Stimulated activated effector memory CD8-positive, alpha-beta T cell treated with anti-CD3 and anti-CD28 coated beads, Interleukin-12 subunit alpha, Interleukin-12 subunit beta, amount 100 ng/mL, for 72 hours (primary cell): ENCODE data around the gene PRR16.
"Not testable (repeated sequence)": the region's sequence is repeated elsewhere in the genome, so short reads cannot be mapped to it uniquely, and the experiment has no call there.

Experiments used
- ATAC-seq: fragments of 150-1000 bp; cut with Tn5 transposase; 2 replicates; pipeline ENCODE4 v1.10.0; 2021
- DNase-seq, 2 donors: peaks; one replicate each; pipeline ENCODE4 v3.0.0; 2021 to 2022; ENCODE audit warnings: low spot score in 2 of 2
- H3K27ac Mint-ChIP-seq: one replicate; pipeline ENCODE4 v1.8.0; 2022; ENCODE audit warnings: mild to moderate bottlenecking, mixed read lengths
- H3K36me3 Mint-ChIP-seq: one replicate; pipeline ENCODE4 v1.8.0; 2022; ENCODE audit warnings: mild to moderate bottlenecking, mixed read lengths
- H3K4me1 Mint-ChIP-seq: one replicate; pipeline ENCODE4 v1.8.0; 2022; ENCODE audit warnings: mixed read lengths
- H3K4me3 Mint-ChIP-seq: one replicate; pipeline ENCODE4 v1.8.0; 2022; ENCODE audit warnings: mild to moderate bottlenecking, mixed read lengths
- H3K9me3 Mint-ChIP-seq: one replicate; pipeline ENCODE4 v1.8.0; 2022; ENCODE audit warnings: mixed read lengths

Gene PRR16

GRCh38 chr5:120452471-120452870, 11.6 kb upstream of the PRR16 start:
- Mint-ChIP-seq H3K9me3 (peaks cover 9% of the 10 kb centered on the region), H3K36me3 (no peaks in the 10 kb centered on the region), H3K4me1 (no peaks in the 10 kb centered on the region), H3K27ac (no peak overlapping the region), H3K4me3 (no peak overlapping the region)
- ATAC-seq (no peak), DNase-seq (no peak)

- no peak overlapping the region for H3K4me3 Mint-ChIP-seq
- no peaks in the 10 kb centered on the region for H3K36me3 Mint-ChIP-seq
- no peaks in the 10 kb centered on the region for H3K4me1 Mint-ChIP-seq
- DNase-seq, result no peak
- no peak for ATAC-seq
- H3K27ac Mint-ChIP-seq, result no peak overlapping the region
- peaks cover 14% of the 10 kb centered on the region for H3K9me3 Mint-ChIP-seq
Observed at GRCh38 chr5:120454094-120454798, 9.9 kb upstream of the PRR16 start.

GRCh38 chr5:120456006-120456405, 8.1 kb upstream of the PRR16 start:
- H3K27ac Mint-ChIP-seq, result no peak overlapping the region
- no peaks in the 10 kb centered on the region for H3K4me1 Mint-ChIP-seq
- DNase-seq (no peak), ATAC-seq (no peak)
- no peak overlapping the region for H3K4me3 Mint-ChIP-seq
- H3K9me3 Mint-ChIP-seq, result peaks cover 12% of the 10 kb centered on the region
- H3K36me3 Mint-ChIP-seq, result no peaks in the 10 kb centered on the region

GRCh38 chr5:120457839-120458507, 6.1 kb upstream of the PRR16 start:
- H3K27ac Mint-ChIP-seq, result no peak overlapping the region
- no peaks in the 10 kb centered on the region for H3K36me3 Mint-ChIP-seq
- DNase-seq (peak in 1 of 2 donors; percentile 64), ATAC-seq (no peak)
- H3K4me3 Mint-ChIP-seq, result peak overlapping the region; percentile 11
- no peaks in the 10 kb centered on the region for H3K4me1 Mint-ChIP-seq
- peaks cover 15% of the 10 kb centered on the region for H3K9me3 Mint-ChIP-seq

GRCh38 chr5:120458508-120458847, 5.6 kb upstream of the PRR16 start:
- H3K27ac Mint-ChIP-seq, H3K36me3 Mint-ChIP-seq, H3K4me3 Mint-ChIP-seq, DNase-seq, ATAC-seq, H3K4me1 Mint-ChIP-seq: not testable (repeated sequence)
- peaks cover 16% of the 10 kb centered on the region for H3K9me3 Mint-ChIP-seq

- H3K4me3 Mint-ChIP-seq, result no peak overlapping the region
- H3K27ac Mint-ChIP-seq, result no peak overlapping the region
- no peak for ATAC-seq
- H3K4me1 Mint-ChIP-seq, result no peaks in the 10 kb centered on the region
- H3K9me3 Mint-ChIP-seq, result peaks cover 15% of the 10 kb centered on the region
- H3K36me3 Mint-ChIP-seq, result no peaks in the 10 kb centered on the region
- DNase-seq, result no peak
Observed at GRCh38 chr5:120461251-120461650, 2.8 kb upstream of the PRR16 start.

- Mint-ChIP-seq H3K36me3 (no peaks in the 10 kb centered on the region), H3K4me3 (no peak overlapping the region)
- no peak for ATAC-seq
Observed at GRCh38 chr5:120463006-120463680, 957 bp upstream of the PRR16 start.

GRCh38 chr5:120464627-120465435, 731 bp downstream of the PRR16 start:
- Mint-ChIP-seq H3K9me3 (peaks cover 6% of the 10 kb centered on the region), H3K4me3 (no peak overlapping the region), H3K36me3 (no peaks in the 10 kb centered on the region), H3K4me1 (no peaks in the 10 kb centered on the region), H3K27ac (no peak overlapping the region)
- ATAC-seq (no peak), DNase-seq (no peak)

More at GRCh38 chr5:120463006-120463680, 957 bp upstream of the PRR16 start:
- no peaks in the 10 kb centered on the region for H3K4me1 Mint-ChIP-seq
- DNase-seq, result no peak
- H3K9me3 Mint-ChIP-seq, result peaks cover 6% of the 10 kb centered on the region
- no peak overlapping the region for H3K27ac Mint-ChIP-seq

- ATAC-seq (no peak), DNase-seq (no peak)
- no peaks in the 10 kb centered on the region for H3K36me3 Mint-ChIP-seq
- peaks cover 6% of the 10 kb centered on the region for H3K9me3 Mint-ChIP-seq
- no peaks in the 10 kb centered on the region for H3K4me1 Mint-ChIP-seq
- no peak overlapping the region for H3K27ac Mint-ChIP-seq
- H3K4me3 Mint-ChIP-seq, result no peak overlapping the region
Observed at GRCh38 chr5:120465436-120465961, 1.4 kb downstream of the PRR16 start.

- Mint-ChIP-seq H3K36me3 (no peaks in the 10 kb centered on the region), H3K9me3 (peaks cover 6% of the 10 kb centered on the region), H3K4me1 (no peaks in the 10 kb centered on the region), H3K4me3 (no peak overlapping the region), H3K27ac (no peak overlapping the region)
- ATAC-seq, result no peak
- no peak for DNase-seq
Observed at GRCh38 chr5:120466341-120467006, 2.4 kb downstream of the PRR16 start.

GRCh38 chr5:120471971-120472370, 7.9 kb downstream of the PRR16 start:
- H3K27ac Mint-ChIP-seq, result no peak overlapping the region
- ATAC-seq (no peak), DNase-seq (no peak)
- H3K4me1 Mint-ChIP-seq, result no peaks in the 10 kb centered on the region
- no peak overlapping the region for H3K4me3 Mint-ChIP-seq
- peaks cover 10% of the 10 kb centered on the region for H3K9me3 Mint-ChIP-seq
- no peaks in the 10 kb centered on the region for H3K36me3 Mint-ChIP-seq

GRCh38 chr5:120472911-120473310, 8.8 kb downstream of the PRR16 start:
- DNase-seq (no peak), ATAC-seq (no peak)
- no peak overlapping the region for H3K4me3 Mint-ChIP-seq
- no peak overlapping the region for H3K27ac Mint-ChIP-seq
- H3K36me3 Mint-ChIP-seq, result no peaks in the 10 kb centered on the region
- no peaks in the 10 kb centered on the region for H3K4me1 Mint-ChIP-seq
- H3K9me3 Mint-ChIP-seq, result peaks cover 16% of the 10 kb centered on the region

GRCh38 chr5:120473332-120473731, 9.2 kb downstream of the PRR16 start:
- no peak overlapping the region for H3K4me3 Mint-ChIP-seq
- H3K4me1 Mint-ChIP-seq, result no peaks in the 10 kb centered on the region
- H3K36me3 Mint-ChIP-seq, result no peaks in the 10 kb centered on the region
- H3K27ac Mint-ChIP-seq, result no peak overlapping the region
- no peak for ATAC-seq
- no peak for DNase-seq
- H3K9me3 Mint-ChIP-seq, result peaks cover 16% of the 10 kb centered on the region

- DNase-seq (no peak), ATAC-seq (no peak)
- H3K9me3 Mint-ChIP-seq, result peaks cover 16% of the 10 kb centered on the region
- no peak overlapping the region for H3K27ac Mint-ChIP-seq
- no peaks in the 10 kb centered on the region for H3K36me3 Mint-ChIP-seq
- no peaks in the 10 kb centered on the region for H3K4me1 Mint-ChIP-seq
- H3K4me3 Mint-ChIP-seq, result no peak overlapping the region
Observed at GRCh38 chr5:120476063-120476462, 12.0 kb downstream of the PRR16 start.

GRCh38 chr5:120479066-120479465, 15.0 kb downstream of the PRR16 start:
- ATAC-seq (no peak), DNase-seq (no peak)
- H3K4me3 Mint-ChIP-seq, result no peak overlapping the region
- H3K4me1 Mint-ChIP-seq, result no peaks in the 10 kb centered on the region
- H3K9me3 Mint-ChIP-seq, result peaks cover 18% of the 10 kb centered on the region
- no peak overlapping the region for H3K27ac Mint-ChIP-seq
- no peaks in the 10 kb centered on the region for H3K36me3 Mint-ChIP-seq
